Endodermal cell (in vitro differentiated cells): ENCODE data around the gene MAS1L. TPM values are rescaled to one million over a fixed set of nuclear protein-coding genes. Genes with fewer than 3 reads are reported as not detected.
A peak's percentile ranks its signal among the peaks of the same experiment; 100 is the strongest.

Experiments
- DNase-seq: peaks from one replicate; pipeline ENCODE4 v3.0.0-alpha.2; 2017
- H3K27ac ChIP-seq: 2 replicates; pipeline ENCODE4 v1.5.1; 2013; ENCODE audit warnings: mild to moderate bottlenecking, low read depth, low read length, moderate library complexity
- H3K27me3 ChIP-seq: 2 replicates; pipeline ENCODE4 v1.6.1; 2013; ENCODE audit warnings: mild to moderate bottlenecking, low read length, moderate library complexity; ENCODE audit not compliant: insufficient read depth, control insufficient read depth, poor library complexity, severe bottlenecking
- H3K36me3 ChIP-seq: 2 replicates; pipeline ENCODE4 v1.7.0; 2013; ENCODE audit warnings: mild to moderate bottlenecking, low read length, moderate library complexity; ENCODE audit not compliant: control insufficient read depth, insufficient read depth
- H3K4me1 ChIP-seq: one replicate; pipeline ENCODE4 v1.7.0; 2013; ENCODE audit warnings: low read length; ENCODE audit not compliant: control insufficient read depth, insufficient read depth
- H3K4me3 ChIP-seq: 2 replicates; pipeline ENCODE4 v1.5.1; 2013; ENCODE audit warnings: mild to moderate bottlenecking, low read length, moderate library complexity
- H3K9ac ChIP-seq: 2 replicates; pipeline ENCODE4 v1.6.1; 2013; ENCODE audit warnings: mild to moderate bottlenecking, low read length, moderate library complexity; ENCODE audit not compliant: poor library complexity, severe bottlenecking; ENCODE audit errors: extremely low read depth
- H3K9me3 ChIP-seq: 2 replicates; pipeline ENCODE4 v1.6.1; 2013; ENCODE audit warnings: mild to moderate bottlenecking, low read length, moderate library complexity; ENCODE audit not compliant: control insufficient read depth
- H3K27ac Mint-ChIP-seq: 2 replicates; pipeline ENCODE4 v1.8.0; 2020; ENCODE audit warnings: mixed read lengths
- H3K27me3 Mint-ChIP-seq: 2 replicates; pipeline ENCODE4 v1.8.0; 2021; ENCODE audit warnings: mild to moderate bottlenecking, mixed read lengths; ENCODE audit not compliant: insufficient read depth
- H3K36me3 Mint-ChIP-seq: 2 replicates; pipeline ENCODE4 v1.8.0; 2020; ENCODE audit warnings: low read depth, mixed read lengths
- H3K4me1 Mint-ChIP-seq: 2 replicates; pipeline ENCODE4 v1.8.0; 2020; ENCODE audit warnings: mixed read lengths
- H3K4me3 Mint-ChIP-seq: 2 replicates; pipeline ENCODE4 v1.8.0; 2020; ENCODE audit warnings: mild to moderate bottlenecking, moderate library complexity, mixed read lengths
- H3K9me3 Mint-ChIP-seq: 2 replicates; pipeline ENCODE4 v1.8.0; 2020; ENCODE audit warnings: mild to moderate bottlenecking, mixed read lengths
- CTCF ChIP-seq: fragments of 200-600 bp; sonication (generic); conservative IDR thresholded peaks from 2 replicates; pipeline ENCODE4 v1.5.0; 2021; ENCODE audit warnings: antibody characterized with exemption, mild to moderate bottlenecking
- WGBS, 2 experiments: methylation state at CpG; one replicate each; pipeline versions ENCODE4 v1.1.5 to v1.1.7; 2013; ENCODE audit warnings: missing lambda C conversion rate in 2 of 2, mixed read lengths in 1 of 2; ENCODE audit not compliant: insufficient coverage in 1 of 2, insufficient read length in 1 of 2; 5-methylcytosine and 5-hydroxymethylcytosine counted together
- total RNA-seq, 2 donors: library from RNA; stranded (reverse); fragmentation: NEBNext Ultra II Directional in 1 of 2; extraction: Animal tissue kit (Norgen Biotek cat#: 25700) in 1 of 2; gene quantifications; 2 replicates in 1 of 2; 3 replicates in 1 of 2; pipeline ENCODE4 v1.2.1, GENCODE V29; 2021

The MAS1L gene
- total RNA-seq, 2 donors from 2014 or later, result not detected

GRCh38 chr6:29506446-29507067 is 18.8 kb upstream of the MAS1L start:
- H3K4me1 ChIP-seq, result no peaks in the 10 kb centered on the region
- Mint-ChIP-seq H3K27ac (no peak overlapping the region), H3K36me3 (no peaks in the 10 kb centered on the region), H3K27me3 (no peaks in the 10 kb centered on the region), H3K9me3 (no peaks in the 10 kb centered on the region), H3K4me1 (no peaks in the 10 kb centered on the region), H3K4me3 (no peak overlapping the region)
- 87% methylated on average over 5 to 11 of the region's 11 CpGs for WGBS, 2 experiments
- TF ChIP-seq CTCF, result no peak
- H3K4me3 ChIP-seq, result no peak overlapping the region
- DNase-seq, result peak; percentile 10
- H3K36me3 ChIP-seq, result no peaks in the 10 kb centered on the region
- no peak overlapping the region for H3K9ac ChIP-seq
- no peaks in the 10 kb centered on the region for H3K9me3 ChIP-seq
- H3K27me3 ChIP-seq, result no peaks in the 10 kb centered on the region
- no peak overlapping the region for H3K27ac ChIP-seq

GRCh38 chr6:29505808-29506207 is 18.1 kb upstream of the MAS1L start:
- DNase-seq, result peak; percentile 20
- Mint-ChIP-seq H3K27me3 (no peaks in the 10 kb centered on the region), H3K4me3 (no peak overlapping the region), H3K36me3 (no peaks in the 10 kb centered on the region), H3K9me3 (no peaks in the 10 kb centered on the region), H3K27ac (no peak overlapping the region), H3K4me1 (no peaks in the 10 kb centered on the region)
- WGBS, 2 experiments, result 98 to 100% methylated on average over 2 to 3 of the region's 3 CpGs
- Histone ChIP-seq H3K27ac (no peak overlapping the region), H3K4me1 (no peaks in the 10 kb centered on the region), H3K27me3 (no peaks in the 10 kb centered on the region), H3K36me3 (no peaks in the 10 kb centered on the region), H3K4me3 (no peak overlapping the region), H3K9me3 (no peaks in the 10 kb centered on the region), H3K9ac (no peak overlapping the region)
- TF ChIP-seq CTCF, result no peak

GRCh38 chr6:29504961-29505360 is 17.2 kb upstream of the MAS1L start:
- no peaks in the 10 kb centered on the region for H3K27me3 ChIP-seq
- no peaks in the 10 kb centered on the region for H3K36me3 ChIP-seq
- H3K4me1 Mint-ChIP-seq, result no peaks in the 10 kb centered on the region
- no peak overlapping the region for H3K27ac ChIP-seq
- no peaks in the 10 kb centered on the region for H3K9me3 Mint-ChIP-seq
- H3K36me3 Mint-ChIP-seq, result no peaks in the 10 kb centered on the region
- H3K27me3 Mint-ChIP-seq, result no peaks in the 10 kb centered on the region
- no peaks in the 10 kb centered on the region for H3K9me3 ChIP-seq
- DNase-seq, result peak; percentile 22
- TF ChIP-seq CTCF, result no peak
- H3K4me3 Mint-ChIP-seq, result no peak overlapping the region
- 93 to 100% methylated on average over 2 of the region's 2 CpGs for whole genome bisulfite sequencing, 2 experiments
- no peaks in the 10 kb centered on the region for H3K4me1 ChIP-seq
- H3K27ac Mint-ChIP-seq, result no peak overlapping the region
- H3K9ac ChIP-seq, result no peak overlapping the region
- H3K4me3 ChIP-seq, result no peak overlapping the region
